Measurements from ENCODE around the gene NINL.
"Not testable (repeated sequence)": the region's sequence is repeated elsewhere in the genome, so short reads cannot be mapped to it uniquely, and the experiment has no call there.

Gene NINL

GRCh38 chr20:25507385-25508082 lies 77.8 kb downstream of the NINL start:
- in situ Hi-C loops (cut with HindIII; ENCODE audit: low sequenced_read_pairs) = no loop called here

- in situ Hi-C loops (cut with HindIII; ENCODE audit: low sequenced_read_pairs) = no loop called here
These were observed 80.8 kb downstream of the NINL start for GRCh38 chr20:25504366-25505135.

GRCh38 chr20:25503936-25504335 lies 81.4 kb downstream of the NINL start:
- in situ Hi-C loops (cut with HindIII; ENCODE audit: low sequenced_read_pairs) = no loop called here

GRCh38 chr20:25503051-25503639 lies 82.2 kb downstream of the NINL start:
- in situ Hi-C loops (cut with HindIII; ENCODE audit: low sequenced_read_pairs) = not testable (repeated sequence)

- in situ Hi-C loops (cut with HindIII; ENCODE audit: low sequenced_read_pairs) = no loop called here
These were observed 84.4 kb downstream of the NINL start for GRCh38 chr20:25500880-25501351.

GRCh38 chr20:25499855-25500434 lies 85.4 kb downstream of the NINL start:
- in situ Hi-C loops (cut with HindIII; ENCODE audit: low sequenced_read_pairs) = no loop called here

- in situ Hi-C loops (cut with HindIII; ENCODE audit: low sequenced_read_pairs) = no loop called here
These were observed 86.3 kb downstream of the NINL start for GRCh38 chr20:25499031-25499430.

- in situ Hi-C loops (cut with HindIII; ENCODE audit: low sequenced_read_pairs) = no loop called here
These were observed 87.1 kb downstream of the NINL start for GRCh38 chr20:25498280-25498606.

GRCh38 chr20:25497586-25498279 lies 87.6 kb downstream of the NINL start:
- in situ Hi-C loops (cut with HindIII; ENCODE audit: low sequenced_read_pairs) = no loop called here

- in situ Hi-C loops (cut with HindIII; ENCODE audit: low sequenced_read_pairs) = no loop called here
These were observed 88.3 kb downstream of the NINL start for GRCh38 chr20:25496968-25497401.

GRCh38 chr20:25496165-25496967 lies 89.0 kb downstream of the NINL start:
- in situ Hi-C loops (cut with HindIII; ENCODE audit: low sequenced_read_pairs) = no loop called here

- in situ Hi-C loops (cut with HindIII; ENCODE audit: low sequenced_read_pairs) = no loop called here
These were observed 90.0 kb downstream of the NINL start for GRCh38 chr20:25495189-25495824.

- in situ Hi-C loops (cut with HindIII; ENCODE audit: low sequenced_read_pairs) = no loop called here
These were observed 90.7 kb downstream of the NINL start for GRCh38 chr20:25494506-25495188.

GRCh38 chr20:25493748-25494505 lies 91.4 kb downstream of the NINL start:
- in situ Hi-C loops (cut with HindIII; ENCODE audit: low sequenced_read_pairs) = no loop called here

GRCh38 chr20:25493137-25493536 lies 92.2 kb downstream of the NINL start:
- in situ Hi-C loops (cut with HindIII; ENCODE audit: low sequenced_read_pairs) = no loop called here

GRCh38 chr20:25491446-25492038 lies 93.8 kb downstream of the NINL start:
- in situ Hi-C loops (cut with HindIII; ENCODE audit: low sequenced_read_pairs) = no loop called here

- in situ Hi-C loops (cut with HindIII; ENCODE audit: low sequenced_read_pairs) = no loop called here
These were observed 94.5 kb downstream of the NINL start for GRCh38 chr20:25490656-25491445.
